Hematopoietic multipotent progenitor cell treated with erythropoietin and hydrocortisone succinate and interleukin-3 and kit ligand, for 4 days (in vitro differentiated cells): Measurements from ENCODE around the gene ZNF772.
"Not testable (repeated sequence)": the region's sequence is repeated elsewhere in the genome, so short reads cannot be mapped to it uniquely, and the experiment has no call there.

Source experiments
- DNase-seq: peaks from one replicate; pipeline ENCODE4 v3.0.0-alpha.2; 2015

ZNF772 gene

GRCh38 chr19:57477191-57478008, at the start of gene ZNF772:
Gene ZNF772 (minus strand): TSS chr19:57477566. CDS start chr19:57477309, 257 bp downstream.
- peak; percentile 98 for DNase-seq

GRCh38 chr19:57518021-57518420, 40.7 kb upstream of the ZNF772 start:
- DNase-seq = not testable (repeated sequence)

DNA sequence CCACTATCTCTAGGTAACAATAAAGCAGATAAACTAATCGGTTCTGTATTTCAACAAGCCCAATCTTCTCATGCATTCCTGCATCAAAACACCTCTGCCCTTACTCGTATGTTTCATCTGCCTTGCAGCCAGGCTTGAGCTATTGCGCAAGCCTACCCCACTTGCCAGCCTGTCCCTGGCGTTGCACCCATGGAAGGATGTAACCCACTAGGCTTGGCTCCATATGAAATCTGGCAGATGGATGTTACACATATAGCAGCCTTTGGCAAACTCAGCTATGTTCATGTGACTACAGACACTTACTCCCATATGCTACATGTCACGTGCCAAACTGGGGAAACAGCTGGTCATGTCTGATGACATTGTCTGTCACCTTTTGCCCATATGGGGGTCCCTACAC, 37.9 kb upstream of the ZNF772 start:
- DNase-seq = no peak

- peak; percentile 31 for DNase-seq
These were observed 35.5 kb upstream of the ZNF772 start for GRCh38 chr19:57512845-57513244.

GRCh38 chr19:57511484-57511883, 34.1 kb upstream of the ZNF772 start:
- DNase-seq = no peak

- DNase-seq = no peak
These were observed 28.8 kb upstream of the ZNF772 start for GRCh38 chr19:57506163-57506562.

- peak; percentile 3 for DNase-seq
These were observed 23.0 kb upstream of the ZNF772 start for GRCh38 chr19:57500400-57500799.

GRCh38 chr19:57499680-57500395, 22.5 kb upstream of the ZNF772 start, which contains the start of gene ZNF773:
Gene ZNF773 (plus strand): TSS chr19:57499938. CDS start chr19:57500081, 143 bp downstream.
- peak; percentile 99 for DNase-seq

- not testable (repeated sequence) for DNase-seq
These were observed 21.9 kb upstream of the ZNF772 start for GRCh38 chr19:57499332-57499679.

- DNase-seq = not testable (repeated sequence)
These were observed 10.9 kb upstream of the ZNF772 start for GRCh38 chr19:57488299-57488644.

DNA sequence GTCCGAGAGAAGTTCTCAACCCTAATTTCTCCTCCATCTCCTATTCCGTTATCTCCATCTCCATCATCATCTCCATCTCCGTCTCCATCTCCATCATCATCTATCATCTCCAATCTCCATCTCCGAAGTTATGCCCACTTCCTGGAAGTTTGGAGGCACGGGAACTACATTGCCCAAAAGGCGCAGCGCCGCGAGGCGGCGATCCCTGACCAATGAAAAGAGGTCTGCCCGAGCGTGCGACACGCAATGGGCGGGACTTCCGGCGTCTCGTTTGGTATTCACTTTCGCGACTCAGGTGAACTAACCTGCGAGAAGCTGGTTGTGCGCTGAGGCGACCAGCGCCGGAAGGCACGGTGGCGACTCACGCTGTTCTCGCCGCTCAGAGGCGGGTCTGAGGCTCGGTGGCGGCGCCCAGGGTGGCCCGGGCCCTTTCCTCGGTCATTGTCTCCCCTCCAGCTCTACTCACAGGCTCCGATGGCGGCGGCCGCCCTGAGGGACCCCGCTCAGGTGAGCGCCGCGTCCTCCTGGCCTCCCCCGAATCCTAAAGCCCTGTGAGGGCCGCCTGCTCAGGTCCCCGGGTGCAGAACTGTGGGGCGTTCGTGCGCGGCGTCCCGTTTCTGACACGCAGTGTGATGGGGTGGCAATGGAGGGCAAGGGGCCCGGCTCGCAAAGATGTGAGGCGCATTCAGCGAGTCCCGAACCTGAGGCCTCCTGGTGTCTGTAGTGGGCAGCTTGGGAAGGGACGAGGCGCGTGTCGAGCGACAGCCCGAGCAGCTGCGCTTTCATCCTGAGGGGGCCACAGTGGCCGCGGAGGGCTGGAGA, 10.3 kb upstream of the ZNF772 start, which contains the start of gene ZNF419:
Gene ZNF419, plus strand, starts transcription at position 274 of the 822 bp plus-strand sequence. Its CDS starts 201 bp downstream, at position 475.
- peak; percentile 95 for DNase-seq

DNA sequence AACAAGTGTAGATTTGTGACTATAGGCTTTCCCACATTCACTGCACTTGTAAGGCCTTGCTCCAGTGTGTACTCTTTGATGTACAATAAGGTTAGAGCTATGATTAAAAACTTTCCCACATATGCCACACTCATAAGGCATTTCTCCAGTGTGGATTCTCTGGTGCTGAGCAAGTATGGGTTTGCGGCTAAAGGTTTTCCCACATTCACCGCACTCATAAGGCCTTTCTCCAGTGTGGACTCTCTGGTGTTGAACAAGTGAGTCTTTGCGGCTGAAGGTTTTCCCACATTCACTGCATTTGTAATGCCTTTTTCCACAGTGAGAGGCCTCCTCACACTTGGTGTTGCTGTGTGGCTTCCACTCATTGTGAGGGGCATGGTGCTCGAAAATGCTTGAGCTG, 3.7 kb downstream of the ZNF772 start:
- peak; percentile 15 for DNase-seq

DNA sequence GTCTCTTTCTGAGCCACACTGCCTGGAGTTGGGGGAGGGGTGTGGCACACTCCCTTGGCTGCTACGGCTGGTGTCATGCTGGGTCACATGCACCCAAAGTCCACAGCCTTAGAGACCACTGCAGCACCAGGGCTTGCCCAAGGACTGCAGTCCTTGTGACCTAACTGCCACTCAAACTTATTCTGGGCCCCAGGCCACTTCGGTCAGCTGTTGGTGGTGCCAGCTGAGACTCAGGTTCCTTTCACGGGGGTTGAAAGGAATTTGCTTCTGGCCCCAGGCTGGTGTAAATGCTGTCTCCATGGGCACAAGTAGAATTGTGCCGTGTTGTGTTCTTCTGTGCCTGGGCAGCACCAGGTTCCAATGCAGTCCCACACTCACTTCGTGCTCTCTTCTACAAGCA, 10.9 kb downstream of the ZNF772 start:
- DNase-seq = no peak

GRCh38 chr19:57465680-57466381, 11.5 kb downstream of the ZNF772 start:
- peak; percentile 77 for DNase-seq

DNA sequence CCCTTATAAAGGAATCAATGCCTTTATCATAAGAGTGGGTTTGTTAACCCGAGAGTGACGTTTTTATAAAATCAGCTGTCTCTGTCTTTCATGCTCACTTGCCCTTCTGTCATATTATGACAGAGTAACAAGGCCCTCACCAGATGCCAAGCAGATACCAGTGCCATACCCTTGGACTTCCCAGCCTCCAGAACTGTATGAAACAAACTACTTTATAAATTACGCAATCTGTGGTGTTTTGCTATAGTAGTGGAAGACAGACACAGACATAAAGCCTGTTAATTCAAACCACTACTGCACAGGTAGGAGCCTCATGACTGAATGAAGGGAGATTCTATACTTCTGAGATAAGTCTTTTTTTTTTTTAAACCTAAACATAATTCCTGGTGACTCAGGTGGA, 25.1 kb downstream of the ZNF772 start:
- DNase-seq = no peak

DNA sequence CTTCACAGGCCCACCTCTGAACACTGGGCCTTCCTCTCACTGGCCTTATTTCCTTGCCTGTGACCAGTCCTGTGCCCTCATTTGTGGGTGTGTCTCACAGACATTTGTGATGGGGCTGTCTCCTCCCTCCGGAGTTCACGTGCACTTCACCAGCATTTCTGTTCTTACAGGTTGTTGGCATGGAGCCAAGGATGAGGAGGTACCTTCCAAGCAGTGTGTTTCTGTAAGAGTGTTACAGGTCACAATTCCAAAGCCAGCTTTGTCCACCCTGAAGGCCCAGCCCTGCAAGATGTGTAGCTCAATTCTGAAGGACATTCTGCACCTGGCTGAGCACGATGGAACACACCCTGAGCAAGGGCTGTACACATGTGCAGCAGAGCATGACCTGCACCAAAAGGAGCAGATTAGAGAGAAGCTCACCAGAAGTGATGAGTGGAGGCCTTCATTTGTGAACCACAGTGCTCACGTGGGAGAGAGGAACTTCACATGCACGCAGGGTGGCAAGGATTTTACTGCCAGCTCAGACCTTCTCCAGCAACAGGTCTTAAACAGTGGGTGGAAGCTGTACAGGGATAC, 34.2 kb downstream of the ZNF772 start:
- peak; percentile 7 for DNase-seq

DNA sequence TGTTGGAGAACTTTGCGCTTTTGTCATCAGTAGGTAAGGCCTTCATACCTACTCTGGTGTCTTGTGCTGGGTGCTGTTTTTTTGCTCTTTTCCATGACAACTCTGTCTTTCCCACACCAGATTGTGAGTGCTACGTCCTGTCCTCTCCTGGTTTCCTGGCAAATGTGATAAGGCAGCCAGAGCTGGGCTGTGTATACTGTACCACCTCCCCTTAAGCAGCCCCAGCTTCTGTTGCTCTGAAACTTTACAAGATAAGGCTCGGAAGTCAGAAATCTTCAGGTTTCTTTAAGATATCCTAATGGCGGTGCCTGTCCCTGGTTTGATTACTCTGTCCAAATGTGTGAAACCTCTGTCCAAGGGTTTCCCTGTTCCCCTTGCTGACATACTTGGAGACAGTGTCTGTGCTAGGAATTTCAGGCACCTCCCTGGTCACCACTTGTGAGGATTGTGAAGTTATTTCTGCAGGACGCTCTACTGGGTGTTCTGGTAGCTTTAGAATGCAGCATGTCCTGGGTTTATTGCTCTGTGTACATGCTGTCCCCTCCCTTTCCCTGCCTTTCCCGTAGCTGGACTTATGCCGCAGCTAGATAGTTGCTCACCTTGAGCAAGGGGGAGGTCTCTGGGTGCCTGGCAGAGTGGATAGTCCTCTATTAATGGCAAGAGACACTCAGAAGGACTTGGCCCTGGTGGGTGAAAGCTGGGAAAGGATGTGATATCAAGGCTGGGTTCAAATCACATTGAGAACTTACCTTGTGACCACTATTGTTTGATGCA, 35.2 kb downstream of the ZNF772 start:
- no peak for DNase-seq

DNA sequence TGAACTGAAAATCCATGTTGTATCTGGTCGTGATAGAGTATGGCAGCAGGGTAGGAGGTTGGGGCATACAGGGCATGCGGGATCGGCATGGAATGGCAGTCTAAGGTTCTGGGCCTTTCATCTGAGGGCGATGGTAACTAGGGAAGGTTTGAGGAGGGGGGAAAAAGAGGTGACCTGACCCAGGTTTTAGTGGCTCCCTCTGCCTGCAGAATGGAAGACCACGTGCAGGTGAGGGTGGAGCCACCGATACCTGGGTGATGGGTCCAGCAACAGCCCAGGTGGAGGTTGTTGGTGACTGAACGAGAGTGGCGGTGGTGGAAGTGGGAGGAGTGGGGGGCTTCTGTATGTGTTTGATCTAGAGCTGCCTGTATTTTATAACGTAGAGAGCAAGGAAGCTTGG, 38.4 kb downstream of the ZNF772 start:
- no peak for DNase-seq

- DNase-seq = no peak
These were observed 39.4 kb downstream of the ZNF772 start for GRCh38 chr19:57437931-57438330.

- DNase-seq = peak; percentile 80
These were observed 40.9 kb downstream of the ZNF772 start for GRCh38 chr19:57436417-57436816.
